SK-MEL-5 (cell line): Measurements from ENCODE around the gene KIF16B. TPM values are rescaled to one million over a fixed set of nuclear protein-coding genes. Genes with fewer than 3 reads are reported as not detected.

Experiments
- DNase-seq: peaks from one replicate; pipeline ENCODE4 v3.0.0-alpha.2; 2016; ENCODE audit warnings: low read depth, low spot score
- in situ Hi-C: cut with HindIII; loops from 2 replicates; pipeline ENCODE4 v1.10.0; 2016; ENCODE audit warnings: low sequenced_read_pairs, high pct_unique_total_duplicates, low pct_unique_long_range_greater_than_20kb
- total RNA-seq: library from RNA; depleted of rRNA; stranded (reverse); fragments of >200 nt; shearing (Covaris generic); gene quantifications from 2 replicates; pipeline ENCODE4 v1.2.3, GENCODE V29; 2014

Gene KIF16B
- total RNA-seq, 1 experiment from 2014 or later: 13.4 TPM

DNA sequence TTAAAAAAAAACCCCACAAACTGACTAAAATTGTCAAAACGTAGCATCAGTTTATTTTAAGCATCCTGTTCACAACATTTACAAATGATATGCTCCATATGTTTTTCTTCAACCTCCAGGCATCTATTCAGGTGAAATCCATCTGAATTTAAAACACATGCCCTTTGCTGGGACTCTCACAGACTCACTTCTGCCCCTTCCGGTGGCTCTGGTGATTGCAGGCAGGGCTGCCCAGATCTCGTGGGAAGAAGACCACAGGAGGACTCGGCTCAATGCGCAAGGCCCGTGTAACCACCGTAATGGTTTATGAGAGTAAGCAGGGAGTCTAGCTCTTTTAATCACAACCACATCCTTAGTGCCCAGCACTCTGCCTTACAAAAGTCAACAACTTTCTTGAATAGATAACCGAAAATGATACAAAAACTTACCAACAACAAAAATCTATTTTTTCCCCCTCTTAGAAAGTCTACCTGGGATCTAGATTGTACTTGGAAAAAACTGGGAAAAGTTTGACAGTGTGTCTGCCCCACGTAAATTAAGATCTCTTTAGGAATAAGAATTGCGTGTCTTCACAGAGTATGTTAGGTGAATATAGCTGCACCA, 139.1 kb downstream of the KIF16B start:
- DNase-seq: peak; percentile 85
- in situ Hi-C loops: no loop called here

DNA sequence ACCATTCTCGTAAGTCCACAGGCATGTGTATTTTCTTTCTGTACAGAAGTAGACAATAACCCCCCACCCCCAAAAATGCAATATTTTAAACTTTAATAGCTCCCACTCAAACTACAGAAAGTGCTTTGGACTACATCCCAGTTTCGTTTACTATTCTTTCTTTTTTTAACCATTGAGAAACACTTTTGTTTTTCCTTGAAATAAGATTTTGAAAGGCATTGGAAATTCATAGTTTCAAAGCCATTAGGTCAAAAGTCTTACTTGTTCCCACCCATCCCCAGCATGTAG, 140.0 kb downstream of the KIF16B start:
- DNase-seq: no peak
- in situ Hi-C loops: no loop called here

- in situ Hi-C loops: no loop called here
- DNase-seq: no peak
Measured at GRCh38 chr20:16432466-16433292, 140.6 kb downstream of the KIF16B start.

DNA sequence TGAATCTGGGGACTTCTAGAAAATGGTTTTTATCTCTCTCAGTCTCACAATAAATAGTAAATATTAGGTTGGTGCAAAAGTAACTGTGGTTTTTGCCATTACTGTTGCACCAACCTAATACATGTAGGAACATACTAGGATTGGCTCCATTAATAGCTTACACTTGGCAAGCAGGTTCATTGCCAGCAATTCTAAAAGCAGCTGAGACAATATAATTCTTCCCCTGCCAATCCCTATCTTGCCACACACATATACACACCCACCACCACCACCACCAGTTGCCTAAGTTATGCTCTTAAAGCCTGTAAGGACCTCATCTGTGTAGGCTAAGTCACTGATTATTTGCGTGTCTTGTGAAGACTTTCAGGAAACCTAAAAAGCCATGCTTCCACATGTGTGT, 145.1 kb downstream of the KIF16B start:
- in situ Hi-C loops: no loop called here
- DNase-seq: no peak

- no peak for DNase-seq
- in situ Hi-C loops: no loop called here
Measured at GRCh38 chr20:16427571-16427970, 145.7 kb downstream of the KIF16B start.

DNA sequence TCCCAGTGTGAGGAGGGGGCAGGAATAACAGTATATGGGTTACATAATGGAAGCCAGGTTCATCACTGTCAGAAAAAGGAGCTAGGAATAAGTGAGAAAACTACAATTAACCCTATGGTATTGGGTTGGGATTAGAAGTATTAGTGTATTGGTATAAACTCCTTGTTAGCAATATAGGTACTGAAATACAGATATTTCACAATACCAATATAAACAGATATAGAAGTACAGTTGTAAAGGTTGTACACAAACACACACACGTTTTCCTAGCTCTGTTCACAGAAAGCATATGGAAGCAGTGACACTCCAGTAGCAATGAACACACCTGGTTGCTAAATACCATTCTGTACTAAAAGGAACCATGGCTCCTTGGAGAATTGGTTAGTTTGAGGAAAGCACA, 148.5 kb downstream of the KIF16B start:
- in situ Hi-C loops: no loop called here
- DNase-seq: no peak

- in situ Hi-C loops: no loop called here
- no peak for DNase-seq
Measured at GRCh38 chr20:16423311-16424212, 149.7 kb downstream of the KIF16B start.

- in situ Hi-C loops: no loop called here
- DNase-seq: no peak
Measured at GRCh38 chr20:16419138-16419715, 154.0 kb downstream of the KIF16B start.

DNA sequence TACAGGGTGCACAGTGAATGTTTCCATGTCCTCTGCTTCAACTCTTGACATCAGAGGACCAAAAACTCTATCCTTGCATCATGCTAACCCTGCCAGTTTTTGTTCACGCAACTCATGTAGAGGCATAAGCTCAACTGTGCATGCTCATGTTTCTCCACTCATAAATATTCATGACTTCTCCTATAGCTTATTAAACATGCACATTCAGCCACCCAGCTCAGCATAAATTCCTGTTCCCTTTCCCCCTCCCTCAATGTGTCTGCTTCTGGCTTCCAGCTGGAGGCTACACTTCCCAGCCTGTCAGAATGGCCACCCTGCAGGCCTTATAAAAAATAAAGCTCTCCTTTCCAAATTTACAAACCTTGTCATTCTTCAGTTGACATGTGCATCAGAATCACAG, 154.6 kb downstream of the KIF16B start:
- in situ Hi-C loops: no loop called here
- no peak for DNase-seq

DNA sequence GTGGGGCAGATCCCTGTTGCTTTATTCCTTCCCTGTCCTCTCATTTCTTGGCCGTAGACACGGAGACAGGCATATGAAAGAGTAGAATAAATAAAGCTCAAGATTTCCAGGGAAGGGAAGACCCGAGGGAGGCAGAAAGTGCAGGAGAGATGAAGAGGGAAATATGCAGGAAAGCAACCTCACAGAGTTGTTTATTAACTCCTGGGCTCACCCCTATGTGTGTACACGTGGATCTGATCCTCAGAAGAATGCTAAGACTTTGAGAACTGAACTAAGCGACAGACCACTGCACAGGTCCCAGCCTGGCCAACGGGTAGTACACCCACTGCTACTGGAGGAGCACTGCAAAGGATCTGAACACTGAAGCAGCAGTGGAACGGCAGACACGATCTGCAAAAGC, 156.2 kb downstream of the KIF16B start:
- in situ Hi-C loops: no loop called here
- DNase-seq: no peak

DNA sequence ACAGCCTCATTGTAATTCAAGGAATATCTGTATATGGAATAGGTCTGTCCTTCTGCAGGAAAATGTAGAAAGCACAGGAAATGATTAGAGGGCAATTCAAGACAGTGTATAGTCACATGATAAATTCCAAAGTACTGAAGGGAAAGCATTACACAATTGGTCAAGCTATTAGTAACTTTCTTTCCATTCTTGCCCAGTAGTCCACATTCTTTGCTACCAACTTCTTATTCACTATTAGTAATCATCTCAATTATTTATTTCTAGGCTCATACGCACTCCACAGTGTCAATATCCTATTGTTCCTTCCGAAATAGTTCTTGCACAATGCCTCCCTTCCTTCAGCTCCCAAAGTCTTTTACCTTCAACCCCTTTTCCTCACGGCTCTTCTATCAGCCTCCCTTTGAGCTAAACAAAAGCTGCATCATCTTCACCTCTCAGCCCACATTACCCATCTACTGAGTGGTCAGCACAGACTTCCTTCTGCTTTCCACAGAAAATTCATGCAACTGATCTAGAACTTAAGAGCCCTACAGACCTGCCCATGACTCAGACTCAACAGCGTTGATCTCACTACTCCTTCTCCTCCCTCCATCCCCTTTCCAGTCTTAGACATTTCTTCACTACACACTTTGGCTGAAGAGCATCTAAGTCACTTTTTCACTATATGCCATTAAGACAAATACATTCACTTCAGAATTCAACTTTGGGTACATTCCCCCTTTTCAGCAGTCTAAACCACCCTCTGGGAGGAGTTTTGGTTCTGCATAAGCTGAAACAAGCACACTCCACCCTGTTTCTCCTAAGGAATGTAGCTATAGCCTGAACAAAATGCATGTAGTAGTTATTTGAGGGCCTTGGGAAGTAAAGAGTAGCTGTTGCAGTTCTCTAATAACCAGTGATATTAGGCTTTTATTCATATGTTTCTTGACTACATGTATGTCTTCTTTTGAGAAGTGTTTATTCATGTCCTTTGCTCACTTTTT, 157.9 kb downstream of the KIF16B start:
- in situ Hi-C loops: no loop called here
- no peak for DNase-seq

GRCh38 chr20:16412906-16413305, 160.3 kb downstream of the KIF16B start:
- DNase-seq: no peak
- in situ Hi-C loops: no loop called here

DNA sequence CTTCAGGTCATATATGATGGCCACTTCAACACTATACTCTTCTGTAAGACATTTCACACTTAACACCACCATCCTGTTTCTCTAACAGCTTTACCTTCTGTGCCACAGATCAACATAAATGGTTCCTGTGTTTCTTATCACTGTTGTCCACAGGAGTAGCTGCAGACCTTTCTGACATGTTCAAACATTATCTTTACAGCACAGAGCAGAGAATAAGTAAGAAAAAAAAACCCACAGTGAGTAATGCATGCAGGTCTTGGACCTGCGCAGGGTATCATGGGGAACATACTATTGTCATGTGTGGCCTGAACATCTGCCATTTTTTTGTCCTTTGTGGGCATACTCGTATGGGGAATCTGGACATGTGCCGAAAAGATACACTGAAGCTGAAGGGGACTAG, 161.9 kb downstream of the KIF16B start:
- in situ Hi-C loops: no loop called here
- DNase-seq: no peak

DNA sequence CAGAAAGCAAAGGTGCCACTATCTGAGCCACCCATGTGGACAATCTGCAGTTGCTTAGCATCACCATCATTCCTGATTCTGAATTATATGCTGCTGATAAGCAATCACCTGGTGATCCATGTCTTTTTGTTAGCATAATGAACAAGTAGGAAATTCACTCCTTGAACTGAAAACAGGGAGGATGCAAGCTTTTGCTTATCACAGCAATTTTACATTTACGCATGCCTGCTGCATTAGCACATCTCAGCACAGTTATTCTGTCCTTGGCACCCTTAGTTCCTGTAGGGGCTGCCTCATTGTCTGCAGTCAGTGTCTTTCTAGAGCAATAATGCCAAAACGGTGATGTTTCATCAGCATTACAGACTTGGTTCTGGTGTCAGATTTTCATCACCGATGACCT, 162.6 kb downstream of the KIF16B start:
- in situ Hi-C loops: no loop called here
- DNase-seq: no peak

GRCh38 chr20:16408981-16409380, 164.3 kb downstream of the KIF16B start:
- in situ Hi-C loops: no loop called here

DNA sequence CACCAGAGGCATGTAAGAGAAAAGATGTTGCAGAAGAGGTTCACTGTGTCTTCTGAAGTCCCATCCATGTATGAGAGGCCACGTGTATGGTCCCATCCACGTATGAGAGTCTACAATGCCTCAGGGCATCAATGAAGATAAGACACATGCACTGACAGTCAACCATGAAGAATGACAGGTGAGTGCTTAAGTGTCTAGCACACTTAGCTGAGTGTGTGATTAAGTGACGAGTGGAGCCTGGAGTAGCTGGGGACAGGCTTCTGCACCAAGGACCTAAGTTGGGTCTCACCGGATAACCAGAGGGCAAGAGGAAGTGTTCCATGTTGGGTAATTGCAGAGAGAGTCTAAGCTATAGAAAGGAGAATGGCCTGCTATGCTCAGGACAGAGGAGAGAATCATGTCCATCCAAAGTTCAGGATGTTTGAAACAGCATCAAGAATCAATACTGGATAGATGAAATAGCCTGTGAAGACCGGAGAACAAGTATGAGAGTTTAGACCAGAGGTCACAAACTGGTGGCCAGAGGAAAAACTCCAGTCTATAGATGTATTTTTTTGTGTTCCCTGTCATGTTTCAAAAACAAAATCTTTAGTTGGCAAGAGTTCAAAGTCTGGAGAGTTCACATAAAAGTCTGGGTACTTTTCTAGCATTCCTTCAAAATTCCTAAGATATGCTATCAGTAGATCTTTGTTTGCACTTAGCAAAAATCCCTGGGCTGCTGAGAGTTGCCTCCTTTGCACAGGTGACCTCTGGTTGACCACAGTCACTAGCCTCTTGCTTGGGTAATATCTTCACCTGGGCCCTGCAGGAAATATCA, 165.8 kb downstream of the KIF16B start:
- in situ Hi-C loops: no loop called here

More at GRCh38 chr20:16408981-16409380, 164.3 kb downstream of the KIF16B start:
- DNase-seq: no peak

More for the DNA sequence above, 165.8 kb downstream of the KIF16B start:
- no peak for DNase-seq
